ENCODE data around the gene RNU7-1.

RNU7-1 gene

GRCh38 chr12:6938353-6939190, 5.0 kb upstream of the RNU7-1 start:
- no peak for DNase-seq

DNA sequence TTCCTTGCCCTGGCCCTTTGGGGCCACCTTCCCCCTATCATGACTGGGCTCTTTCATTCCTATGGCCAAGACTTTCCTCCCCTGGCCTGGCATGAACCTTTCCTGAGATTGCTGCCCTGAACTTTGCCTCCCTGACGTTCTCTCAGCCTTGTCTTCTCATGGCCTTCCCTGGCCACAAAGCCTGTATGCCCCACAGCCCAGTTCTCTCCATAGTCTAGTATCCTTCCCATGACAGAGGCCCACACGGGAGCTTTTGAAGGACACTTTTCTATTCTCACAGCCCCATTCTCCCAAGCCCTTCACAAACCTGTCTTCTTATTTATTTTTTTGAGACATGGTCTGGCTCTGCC, 4.5 kb upstream of the RNU7-1 start:
- DNase-seq: no peak

DNA sequence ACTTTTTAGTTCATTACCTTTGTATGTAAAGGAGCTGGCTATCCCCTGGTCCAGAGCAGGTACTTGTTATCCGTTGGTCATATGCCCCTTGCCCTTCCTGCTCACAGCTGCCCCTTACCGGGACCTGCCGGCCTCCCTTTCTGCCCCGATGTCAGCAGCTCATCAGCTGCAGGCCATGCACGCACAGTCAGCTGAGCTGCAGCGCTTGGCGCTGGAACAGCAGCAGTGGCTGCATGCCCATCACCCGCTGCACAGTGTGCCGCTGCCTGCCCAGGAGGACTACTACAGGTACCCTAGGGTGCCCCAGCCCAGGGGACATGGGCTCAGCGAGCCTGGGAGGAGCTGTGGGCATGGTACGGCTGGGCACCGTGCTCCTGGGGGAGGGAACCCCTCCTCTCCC, 2.3 kb upstream of the RNU7-1 start:
- no peak for DNase-seq

- DNase-seq: no peak
Measured at GRCh38 chr12:6941782-6942181, 1.8 kb upstream of the RNU7-1 start.

GRCh38 chr12:6942331-6942665, 1.3 kb upstream of the RNU7-1 start:
- no peak for DNase-seq

- DNase-seq: peak; percentile 77 to 83
Measured at GRCh38 chr12:6943389-6943721, 261 bp upstream of the RNU7-1 start.

- peak; percentile 65 to 78 for DNase-seq
Measured at GRCh38 chr12:6944381-6945186, 968 bp downstream of the RNU7-1 start.

- no peak for DNase-seq
Measured at GRCh38 chr12:6945613-6946012, 2.0 kb downstream of the RNU7-1 start.

GRCh38 chr12:6946033-6946919, 2.7 kb downstream of the RNU7-1 start:
- DNase-seq: no peak

DNA sequence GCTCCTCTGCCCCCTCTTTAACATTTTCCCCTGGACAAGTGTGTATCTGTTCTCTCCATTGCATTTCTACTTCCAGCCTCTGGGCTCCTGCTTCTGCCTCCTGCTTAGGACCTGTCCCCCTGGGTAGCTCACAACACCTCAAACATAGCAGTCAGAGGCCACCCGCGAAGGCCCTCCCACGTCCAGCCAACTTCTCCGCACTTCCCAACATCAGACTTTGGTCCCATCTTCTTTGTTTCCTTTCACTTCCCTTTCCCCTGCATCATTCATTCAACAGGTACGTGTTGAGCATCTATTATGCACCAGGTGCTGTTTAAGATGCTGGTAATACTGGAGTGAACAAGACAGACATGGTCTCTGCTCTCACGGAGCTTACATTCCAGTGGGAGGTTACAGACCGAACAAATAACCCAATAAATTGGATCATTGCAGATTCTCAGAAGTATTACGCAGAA, 3.3 kb downstream of the RNU7-1 start:
- no peak for DNase-seq

DNA sequence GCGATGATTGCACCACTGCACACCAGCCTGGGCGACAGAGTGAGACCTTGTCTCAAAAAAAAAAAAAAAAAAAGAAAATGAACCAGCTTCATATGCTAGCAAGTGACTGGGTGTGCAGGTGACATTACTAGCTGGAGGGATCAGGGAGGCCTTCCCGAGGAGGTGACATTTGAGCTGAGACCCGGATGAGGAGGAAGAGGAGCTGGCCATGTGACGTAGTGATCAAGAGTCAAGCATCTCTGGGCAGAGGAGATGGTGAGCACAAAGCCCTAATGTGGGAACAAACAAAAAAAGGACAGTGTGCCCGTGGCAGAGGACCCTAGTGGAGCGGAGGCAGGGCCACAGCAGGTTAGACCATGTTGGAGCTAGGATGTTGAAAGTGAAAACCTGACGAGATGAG, 4.0 kb downstream of the RNU7-1 start:
- DNase-seq: no peak

DNA sequence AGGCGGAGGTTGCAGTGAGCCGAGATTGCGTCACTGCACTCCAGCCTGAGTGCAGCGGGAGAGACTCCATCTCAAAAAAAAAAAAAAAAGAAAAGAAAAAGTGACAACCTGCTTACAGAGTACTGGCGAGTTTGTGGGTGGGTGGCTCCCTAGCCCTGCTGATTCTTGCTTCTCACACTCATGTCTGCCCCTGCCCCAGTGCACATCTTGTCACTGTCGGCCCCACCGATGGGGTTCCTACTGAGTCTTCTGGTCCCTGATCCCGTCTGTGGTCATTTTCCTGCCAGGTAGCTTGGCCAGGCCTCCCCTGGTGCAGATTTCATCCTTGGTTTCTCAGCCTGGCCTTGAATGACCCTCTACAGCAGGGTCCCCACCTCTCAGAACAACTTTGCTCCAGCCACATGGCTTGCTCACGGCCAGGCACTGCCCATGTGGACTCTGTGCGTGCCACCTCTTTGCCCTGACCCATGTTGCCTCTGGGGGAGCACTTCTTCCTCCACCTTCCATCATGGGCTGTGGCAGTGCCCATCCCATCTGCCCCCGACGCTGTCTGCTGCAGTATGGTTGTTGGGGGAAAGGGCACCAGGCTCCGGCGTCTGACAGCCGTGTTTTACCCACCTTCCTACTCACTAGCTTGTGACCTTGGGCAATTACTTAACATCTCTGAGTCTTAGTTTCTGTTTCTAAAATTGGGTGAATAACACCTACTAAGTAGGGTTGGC, 5.4 kb downstream of the RNU7-1 start:
- no peak for DNase-seq

- peak in 1 of 2 experiments; percentile 4 for DNase-seq
Measured at GRCh38 chr12:6950401-6950801, 6.8 kb downstream of the RNU7-1 start.

GRCh38 chr12:6950811-6951540, 7.4 kb downstream of the RNU7-1 start, which contains the start of gene PTPN6:
Gene PTPN6 (plus strand): TSS chr12:6951356. CDS start chr12:6951513, 157 bp downstream.
- peak; percentile 54 to 73 for DNase-seq

DNA sequence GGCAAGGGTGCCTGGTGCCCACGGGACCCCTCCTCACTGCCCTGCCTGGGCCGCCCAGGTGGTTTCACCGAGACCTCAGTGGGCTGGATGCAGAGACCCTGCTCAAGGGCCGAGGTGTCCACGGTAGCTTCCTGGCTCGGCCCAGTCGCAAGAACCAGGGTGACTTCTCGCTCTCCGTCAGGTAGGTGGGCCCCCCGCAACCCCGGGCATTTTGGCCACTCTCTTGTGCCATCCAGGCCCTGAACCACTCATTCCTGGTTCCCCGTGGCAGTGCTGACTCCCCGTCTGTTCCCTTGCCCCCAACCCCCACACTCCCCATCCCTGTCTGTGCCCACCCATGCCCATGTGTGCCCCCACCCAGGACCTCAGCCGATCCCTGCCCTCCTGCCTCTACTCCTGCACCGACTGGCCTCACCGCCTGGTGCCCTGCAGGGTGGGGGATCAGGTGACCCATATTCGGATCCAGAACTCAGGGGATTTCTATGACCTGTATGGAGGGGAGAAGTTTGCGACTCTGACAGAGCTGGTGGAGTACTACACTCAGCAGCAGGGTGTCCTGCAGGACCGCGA, 8.0 kb downstream of the RNU7-1 start:
- DNase-seq: no peak

- DNase-seq: no peak
Measured at GRCh38 chr12:6952121-6952862, 8.7 kb downstream of the RNU7-1 start.

GRCh38 chr12:6952863-6953441, 9.3 kb downstream of the RNU7-1 start:
- no peak for DNase-seq

DNA sequence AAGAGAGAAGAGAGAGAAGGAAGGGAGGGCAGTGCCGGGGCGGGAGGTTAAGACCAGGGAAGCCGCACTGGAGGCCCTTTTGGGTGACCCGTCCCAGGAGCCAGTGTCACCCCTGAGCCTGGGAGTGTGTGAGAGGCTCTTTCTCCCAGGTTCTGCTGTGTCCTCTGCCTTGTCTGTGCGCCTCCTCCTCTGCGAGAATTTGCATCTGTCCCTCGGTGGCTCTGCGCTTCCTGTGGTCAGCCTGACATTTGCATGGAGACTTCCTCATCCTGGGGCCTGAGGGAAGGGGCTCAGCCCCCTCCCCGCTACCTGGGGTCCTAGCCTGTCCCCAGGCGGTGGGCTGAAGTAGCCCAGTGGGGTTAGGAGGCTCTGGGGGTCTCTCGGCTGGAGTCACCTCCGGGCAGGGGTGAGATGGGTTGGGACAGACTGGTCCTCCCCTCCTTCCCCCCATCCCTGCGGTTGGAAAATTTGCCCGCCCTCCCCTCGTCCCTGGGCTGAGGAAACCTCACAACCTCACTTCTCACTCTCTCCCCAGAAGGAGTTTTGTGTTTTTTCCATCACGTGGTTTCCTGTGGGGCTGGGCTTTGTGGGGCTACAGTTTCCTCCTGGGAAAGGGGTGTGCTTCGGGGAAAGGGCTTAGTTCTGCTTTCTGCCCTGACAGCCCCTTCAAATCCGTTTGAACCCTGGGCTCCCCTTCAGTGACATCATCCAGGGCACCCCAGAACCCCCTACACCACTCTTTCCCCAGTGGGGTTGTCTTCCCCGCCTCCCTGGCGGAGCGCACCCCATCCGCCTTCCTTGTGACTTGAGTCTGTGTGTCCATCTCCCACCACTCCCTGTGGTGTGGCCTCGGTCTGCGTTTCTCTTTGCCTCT, 10.1 kb downstream of the RNU7-1 start:
- DNase-seq: peak; percentile 82 to 87
